Activated CD8-positive, alpha-beta T cell treated with anti-CD3 and anti-CD28 coated beads, Interleukin-2, amount 10 ng/mL, durations not matched to agents 7 days and 5 days (primary cell): ENCODE results near the gene WNT10A. TPM values are rescaled to one million over a fixed set of nuclear protein-coding genes. Genes with fewer than 3 reads are reported as not detected.

ENCODE experiments used
- ATAC-seq: fragments of 150-1000 bp; cut with Tn5 transposase; one replicate; pipeline ENCODE4 v1.10.0; 2021; ENCODE audit warnings: moderate library complexity
- CTCF ChIA-PET: fragments of 350-600 bp; sonication (Branson Sonifier 250); formaldehyde crosslinking; loops from one replicate; lab custom pipeline; 2021; ENCODE audit warnings: antibody characterized with exemption; lab: Charles Lee
- POLR2A ChIA-PET: fragments of 350-600 bp; sonication (Branson Sonifier 250); formaldehyde crosslinking; loops from one replicate; lab custom pipeline; 2021; ENCODE audit warnings: antibody characterized with exemption; lab: Charles Lee
- DNase-seq: peaks from one replicate; pipeline ENCODE4 v3.0.0-alpha.2; 2020
- H3K27ac Mint-ChIP-seq: one replicate; pipeline ENCODE4 v1.8.0; 2021; ENCODE audit warnings: mild to moderate bottlenecking, mixed read lengths
- H3K27me3 Mint-ChIP-seq: one replicate; pipeline ENCODE4 v1.8.0; 2021; ENCODE audit warnings: low read depth, mixed read lengths
- H3K36me3 Mint-ChIP-seq: one replicate; pipeline ENCODE4 v1.8.0; 2021; ENCODE audit warnings: low read depth, mixed read lengths
- H3K4me1 Mint-ChIP-seq: one replicate; pipeline ENCODE4 v1.8.0; 2021; ENCODE audit warnings: low read depth, mixed read lengths
- H3K4me3 Mint-ChIP-seq: one replicate; pipeline ENCODE4 v1.8.0; 2021; ENCODE audit warnings: mild to moderate bottlenecking, mixed read lengths
- H3K9me3 Mint-ChIP-seq: one replicate; pipeline ENCODE4 v1.8.0; 2022; ENCODE audit warnings: mixed read lengths; ENCODE audit not compliant: insufficient read depth
- total RNA-seq, 2 experiments: library from RNA; stranded (reverse); gene quantifications; one replicate each; pipeline ENCODE4 v1.2.3, GENCODE V29; 2021

Gene WNT10A
- total RNA-seq, 2 experiments from 2014 or later: not detected

DNA sequence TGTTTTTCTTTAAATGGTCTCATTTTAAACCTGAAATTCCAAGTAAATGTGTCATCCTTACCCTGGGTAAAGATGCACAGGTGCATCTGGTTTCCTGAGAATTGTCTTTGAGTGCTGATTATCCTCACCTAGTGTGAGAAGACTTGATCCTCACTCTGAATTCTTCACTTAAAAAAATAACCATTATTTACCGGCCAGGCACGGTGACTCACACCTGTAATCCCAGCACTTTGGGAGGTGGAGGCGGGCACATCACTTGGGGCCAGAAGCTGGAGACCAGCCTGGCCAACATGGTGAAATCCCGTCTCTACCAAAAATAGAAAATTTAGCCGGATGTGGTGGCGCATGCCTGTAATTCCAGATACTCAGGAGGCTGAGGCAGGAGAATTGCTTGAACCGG, 30.9 kb upstream of the WNT10A start:
- Mint-ChIP-seq H3K27ac (no peak overlapping the region), H3K27me3 (peaks cover 21% of the 10 kb centered on the region), H3K4me3 (no peak overlapping the region), H3K4me1 (no peaks in the 10 kb centered on the region), H3K36me3 (no peaks in the 10 kb centered on the region), H3K9me3 (peaks cover 3% of the 10 kb centered on the region)
- ChIA-PET CTCF (interaction anchor here (1.2 to 7.2 kb wide), 5 partner anchors 10 to 190 kb away, joined by 4 to 83 read pairs (median 34); partner anchors contain the start of genes BCS1L and ZNF142), POLR2A (no interaction called here)
- ATAC-seq (no peak), DNase-seq (no peak)

GRCh38 chr2:218850796-218851195, 29.9 kb upstream of the WNT10A start:
- no peak for DNase-seq
- CTCF ChIA-PET: interaction anchor here (1.3 to 7.2 kb wide), 5 partner anchors 10 to 193 kb away, joined by 3 to 83 read pairs (median 10); no protein-coding TSS in a partner anchor

DNA sequence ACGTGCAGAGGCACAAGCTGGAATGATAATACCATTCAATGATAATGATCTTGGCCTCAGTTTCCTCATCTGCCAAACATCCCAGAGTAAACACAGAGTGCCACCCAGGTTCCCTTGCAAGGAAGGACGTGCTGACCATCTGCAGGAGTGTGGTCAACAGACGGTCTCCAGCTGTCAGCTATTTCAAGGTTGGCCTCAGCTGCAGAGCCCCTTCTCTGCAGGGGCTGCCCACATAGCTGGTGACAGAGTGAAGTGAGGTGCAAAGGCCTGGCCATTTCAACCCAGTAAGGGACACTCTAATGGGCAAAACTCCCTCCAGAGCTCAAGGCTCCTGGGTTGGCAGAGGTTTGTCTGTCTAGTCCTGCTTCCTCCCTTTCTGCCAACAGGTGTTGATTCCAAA, 29.4 kb upstream of the WNT10A start:
- POLR2A ChIA-PET: interaction anchor here (0.7 kb wide), 1 partner anchor 174 kb away, joined by 3 read pairs; no protein-coding TSS in a partner anchor
- no peaks in the 10 kb centered on the region for H3K9me3 Mint-ChIP-seq

More at GRCh38 chr2:218850796-218851195, 29.9 kb upstream of the WNT10A start:
- POLR2A ChIA-PET: no interaction called here
- Mint-ChIP-seq H3K36me3 (no peaks in the 10 kb centered on the region), H3K4me1 (no peaks in the 10 kb centered on the region), H3K9me3 (no peaks in the 10 kb centered on the region), H3K27ac (no peak overlapping the region), H3K27me3 (peaks cover 30% of the 10 kb centered on the region), H3K4me3 (no peak overlapping the region)
- no peak for ATAC-seq

GRCh38 chr2:218852911-218853667, 27.6 kb upstream of the WNT10A start:
- Mint-ChIP-seq H3K9me3 (no peaks in the 10 kb centered on the region), H3K27ac (no peak overlapping the region), H3K4me3 (no peak overlapping the region), H3K36me3 (no peaks in the 10 kb centered on the region), H3K27me3 (peaks cover 52% of the 10 kb centered on the region), H3K4me1 (no peaks in the 10 kb centered on the region)
- ChIA-PET POLR2A (no interaction called here), CTCF (interaction anchor here (0.8 to 7.2 kb wide), 8 partner anchors 21 to 265 kb away, joined by 3 to 83 read pairs (median 4); no protein-coding TSS in a partner anchor)
- peak; percentile 74 for DNase-seq
- peak; percentile 52 for ATAC-seq

More for the DNA sequence above, 29.4 kb upstream of the WNT10A start:
- no peak for DNase-seq
- no peak overlapping the region for H3K27ac Mint-ChIP-seq
- no peak for ATAC-seq
- H3K4me3 Mint-ChIP-seq: no peak overlapping the region
- CTCF ChIA-PET: interaction anchor here (1.2 to 7.2 kb wide), 8 partner anchors 10 to 193 kb away, joined by 3 to 83 read pairs (median 5); no protein-coding TSS in a partner anchor
- no peaks in the 10 kb centered on the region for H3K4me1 Mint-ChIP-seq
- no peaks in the 10 kb centered on the region for H3K36me3 Mint-ChIP-seq
- H3K27me3 Mint-ChIP-seq: peaks cover 35% of the 10 kb centered on the region

- POLR2A ChIA-PET: no interaction called here
- no peaks in the 10 kb centered on the region for H3K36me3 Mint-ChIP-seq
- H3K4me3 Mint-ChIP-seq: no peak overlapping the region
- peaks cover 59% of the 10 kb centered on the region for H3K27me3 Mint-ChIP-seq
- ATAC-seq: no peak
- CTCF ChIA-PET: interaction anchor here (2.5 to 7.2 kb wide), 2 partner anchors 22 to 44 kb away, joined by 16 to 83 read pairs; no protein-coding TSS in a partner anchor
- H3K4me1 Mint-ChIP-seq: no peaks in the 10 kb centered on the region
- H3K9me3 Mint-ChIP-seq: no peaks in the 10 kb centered on the region
- no peak overlapping the region for H3K27ac Mint-ChIP-seq
- no peak for DNase-seq
These were observed 26.9 kb upstream of the WNT10A start for GRCh38 chr2:218853766-218854165.

- POLR2A ChIA-PET: no interaction called here
- ATAC-seq (no peak), DNase-seq (no peak)
- Mint-ChIP-seq H3K27me3 (peaks cover 65% of the 10 kb centered on the region), H3K9me3 (no peaks in the 10 kb centered on the region), H3K27ac (no peak overlapping the region), H3K4me1 (peaks cover 3% of the 10 kb centered on the region), H3K36me3 (no peaks in the 10 kb centered on the region), H3K4me3 (no peak overlapping the region)
- CTCF ChIA-PET: interaction anchor here (1.4 kb wide), 1 partner anchor 43 kb away, joined by 12 read pairs; no protein-coding TSS in a partner anchor
These were observed 25.8 kb upstream of the WNT10A start for GRCh38 chr2:218854860-218855259.

GRCh38 chr2:218855305-218856166, 25.1 kb upstream of the WNT10A start:
- Mint-ChIP-seq H3K27ac (no peak overlapping the region), H3K27me3 (peaks cover 71% of the 10 kb centered on the region), H3K4me1 (peaks cover 9% of the 10 kb centered on the region), H3K4me3 (no peak overlapping the region), H3K9me3 (no peaks in the 10 kb centered on the region), H3K36me3 (no peaks in the 10 kb centered on the region)
- ATAC-seq: no peak
- POLR2A ChIA-PET: no interaction called here
- CTCF ChIA-PET: interaction anchor here (1.0 to 1.8 kb wide), 5 partner anchors 8 to 124 kb away, joined by 3 to 12 read pairs (median 4); no protein-coding TSS in a partner anchor
- DNase-seq: no peak

GRCh38 chr2:218856167-218856895, 24.3 kb upstream of the WNT10A start:
- Mint-ChIP-seq H3K36me3 (no peaks in the 10 kb centered on the region), H3K4me3 (no peak overlapping the region), H3K4me1 (peaks cover 14% of the 10 kb centered on the region), H3K27ac (no peak overlapping the region), H3K27me3 (peaks cover 75% of the 10 kb centered on the region), H3K9me3 (no peaks in the 10 kb centered on the region)
- CTCF ChIA-PET: interaction anchor here (1.0 to 1.8 kb wide), 4 partner anchors 9 to 124 kb away, joined by 3 to 9 read pairs (median 4); no protein-coding TSS in a partner anchor
- POLR2A ChIA-PET: no interaction called here
- no peak for ATAC-seq
- DNase-seq: no peak

DNA sequence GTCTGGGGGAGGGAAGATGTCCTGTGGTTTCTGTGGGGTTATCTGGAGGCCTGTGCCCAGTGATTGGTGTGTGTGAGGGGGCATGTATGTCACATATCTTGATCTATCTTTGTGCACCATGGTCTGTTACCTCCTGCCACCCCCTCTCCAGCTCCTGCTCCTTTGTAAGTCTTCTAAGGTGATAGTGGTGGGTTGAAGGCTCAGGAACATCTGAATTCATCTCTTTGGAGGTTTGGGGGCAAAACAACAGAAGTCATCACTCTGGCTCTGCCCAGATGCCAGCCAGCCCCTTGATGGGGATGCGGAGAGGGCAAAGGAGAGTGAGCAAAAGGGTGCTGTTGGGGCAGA, 23.8 kb upstream of the WNT10A start:
- CTCF ChIA-PET: interaction anchor here (1.0 to 1.8 kb wide), 2 partner anchors 19 to 130 kb away, joined by 3 to 9 read pairs; no protein-coding TSS in a partner anchor

DNA sequence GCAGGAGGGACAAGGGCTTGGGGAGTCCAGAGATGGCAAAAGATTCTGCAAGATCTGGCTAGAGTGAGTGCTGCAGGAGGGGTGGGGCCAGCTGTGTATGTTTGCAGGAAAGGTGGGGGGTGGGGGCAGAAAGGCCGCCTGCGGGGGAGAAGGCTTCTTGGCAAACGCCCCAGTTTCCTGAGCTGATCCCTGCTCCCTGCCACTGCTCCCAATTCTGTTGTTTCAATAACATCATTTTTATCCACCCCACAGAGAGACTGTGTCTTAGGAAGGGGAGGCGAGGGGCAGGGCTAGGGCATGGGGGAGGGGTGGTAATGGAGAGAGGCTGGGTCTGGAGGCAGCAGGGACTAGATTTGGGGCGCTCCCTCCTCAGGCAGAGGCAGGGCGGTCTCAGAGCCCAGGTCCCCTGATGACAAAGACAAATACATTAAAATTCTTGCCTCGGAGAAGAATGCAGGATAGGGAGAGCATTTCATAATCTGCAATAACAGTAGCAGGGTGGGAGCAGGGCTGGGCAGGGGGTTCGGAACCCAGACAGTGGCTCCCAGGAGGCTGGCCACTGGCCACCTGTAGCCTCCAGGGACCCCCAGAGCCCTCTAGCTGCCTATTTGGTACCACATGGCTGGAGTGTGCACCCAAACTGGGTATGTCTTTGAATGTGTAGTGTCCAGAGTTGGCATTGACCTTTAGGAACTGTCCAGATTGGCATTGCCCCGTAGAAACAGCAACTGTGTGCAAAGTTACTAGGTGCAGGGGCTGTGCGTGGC, 23.1 kb upstream of the WNT10A start:
- H3K36me3 Mint-ChIP-seq: no peaks in the 10 kb centered on the region
- ChIA-PET POLR2A (interaction anchor here (0.6 to 0.8 kb wide), 2 partner anchors 145 to 355 kb away, joined by 3 read pairs; no protein-coding TSS in a partner anchor), CTCF (interaction anchor here (1.0 to 4.3 kb wide), 3 partner anchors 19 to 130 kb away, joined by 3 to 26 read pairs (median 13); no protein-coding TSS in a partner anchor)
- H3K27ac Mint-ChIP-seq: no peak overlapping the region
- no peaks in the 10 kb centered on the region for H3K9me3 Mint-ChIP-seq
- H3K4me1 Mint-ChIP-seq: peaks cover 14% of the 10 kb centered on the region
- peaks cover 82% of the 10 kb centered on the region for H3K27me3 Mint-ChIP-seq
- no peak for DNase-seq
- H3K4me3 Mint-ChIP-seq: no peak overlapping the region
- ATAC-seq: no peak

More for the DNA sequence above, 23.8 kb upstream of the WNT10A start:
- POLR2A ChIA-PET: interaction anchor here (0.6 kb wide), 1 partner anchor 355 kb away, joined by 3 read pairs; no protein-coding TSS in a partner anchor
- peaks cover 14% of the 10 kb centered on the region for H3K4me1 Mint-ChIP-seq
- H3K36me3 Mint-ChIP-seq: no peaks in the 10 kb centered on the region
- no peak for DNase-seq
- no peak overlapping the region for H3K4me3 Mint-ChIP-seq
- H3K27ac Mint-ChIP-seq: no peak overlapping the region
- no peak for ATAC-seq
- H3K27me3 Mint-ChIP-seq: peaks cover 80% of the 10 kb centered on the region
- H3K9me3 Mint-ChIP-seq: no peaks in the 10 kb centered on the region
